HL-60/S4 treated with retinoic acid at 250 ng/mL for 4 days and 3 days (cell line): Measurements from ENCODE around the gene ARL3.
"Not testable (repeated sequence)": the region's sequence is repeated elsewhere in the genome, so short reads cannot be mapped to it uniquely, and the experiment has no call there.

ENCODE experiments used
- in situ Hi-C: fragments of 300-500 bp; cut with MboI; formaldehyde crosslinking; loops from 2 replicates; pipeline ENCODE4 v1.7.0; 2022; ENCODE audit warnings: low sequenced_read_pairs

ARL3 gene, protein sequence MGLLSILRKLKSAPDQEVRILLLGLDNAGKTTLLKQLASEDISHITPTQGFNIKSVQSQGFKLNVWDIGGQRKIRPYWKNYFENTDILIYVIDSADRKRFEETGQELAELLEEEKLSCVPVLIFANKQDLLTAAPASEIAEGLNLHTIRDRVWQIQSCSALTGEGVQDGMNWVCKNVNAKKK

DNA sequence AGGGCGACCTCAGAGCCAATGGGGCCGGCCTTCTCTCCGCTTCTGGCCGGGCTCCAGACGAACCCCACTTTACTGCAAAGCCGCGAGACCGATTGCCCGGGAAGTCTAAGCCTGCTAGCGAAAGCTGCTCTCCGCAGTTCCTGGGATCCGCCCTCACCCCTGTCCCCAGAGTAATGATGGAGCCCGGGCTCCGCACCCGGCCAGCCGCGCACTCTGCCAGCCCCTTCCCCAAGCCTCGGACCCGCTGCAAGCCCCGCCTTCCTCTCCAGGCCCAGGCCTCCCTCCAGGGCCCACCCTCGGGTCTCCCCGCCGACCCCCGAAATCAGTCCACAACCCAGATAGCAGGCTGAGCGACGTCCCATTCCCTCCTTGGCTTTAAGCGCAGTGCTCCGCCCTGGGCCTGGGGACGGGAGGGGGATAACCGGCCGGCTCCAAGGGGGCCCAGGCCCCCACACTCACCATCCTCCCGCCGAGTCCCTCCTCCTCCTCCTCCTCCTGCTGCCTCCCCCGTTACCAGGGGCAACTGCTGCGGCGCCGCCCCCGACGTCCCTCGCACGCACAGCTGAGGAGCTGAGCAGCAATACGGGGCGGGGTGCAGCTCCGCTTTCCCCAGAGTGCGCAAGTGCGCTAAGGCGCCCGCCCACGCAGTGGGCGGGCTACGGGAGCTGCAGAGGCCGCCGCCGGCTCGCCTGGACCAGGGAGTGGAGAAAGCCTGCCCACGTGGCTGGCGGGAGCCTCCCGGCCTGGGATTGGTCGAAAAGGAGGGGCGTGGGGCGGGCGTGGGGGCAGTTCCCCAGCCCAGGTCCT, at the start of gene ARL3:
Gene ARL3, minus strand, starts transcription at position 584 of the 807 bp plus-strand sequence. Its CDS starts 122 bp downstream, at position 462.
- in situ Hi-C loops: no loop called here

DNA sequence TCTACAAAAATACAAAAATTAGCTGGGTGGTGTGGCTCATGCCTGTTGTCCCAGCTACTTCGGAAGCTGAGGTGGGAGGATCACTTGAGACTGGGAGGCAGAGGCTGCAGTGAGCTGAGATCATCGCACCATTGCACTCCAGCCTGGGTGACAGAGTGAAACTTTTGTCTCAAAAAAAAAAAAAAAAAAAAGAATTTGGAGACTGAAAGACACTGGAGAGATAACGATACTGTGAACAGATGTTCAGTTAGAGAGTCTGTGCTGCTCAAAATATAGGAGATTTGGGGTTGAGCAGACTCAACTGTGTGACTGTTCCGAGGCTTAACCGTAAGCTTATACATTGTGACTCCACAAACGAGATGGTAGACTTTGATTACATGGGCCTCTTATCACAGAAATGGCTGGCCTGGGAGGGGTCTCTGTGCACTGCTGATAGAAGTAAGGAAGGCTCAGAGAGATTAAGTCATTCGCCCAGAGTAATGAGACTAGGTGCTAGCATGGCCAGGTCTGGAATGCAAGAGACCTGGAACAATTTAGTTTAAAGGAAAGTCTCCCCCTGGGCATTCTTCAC, 48.9 kb upstream of the ARL3 start:
- in situ Hi-C loops: no loop called here

DNA sequence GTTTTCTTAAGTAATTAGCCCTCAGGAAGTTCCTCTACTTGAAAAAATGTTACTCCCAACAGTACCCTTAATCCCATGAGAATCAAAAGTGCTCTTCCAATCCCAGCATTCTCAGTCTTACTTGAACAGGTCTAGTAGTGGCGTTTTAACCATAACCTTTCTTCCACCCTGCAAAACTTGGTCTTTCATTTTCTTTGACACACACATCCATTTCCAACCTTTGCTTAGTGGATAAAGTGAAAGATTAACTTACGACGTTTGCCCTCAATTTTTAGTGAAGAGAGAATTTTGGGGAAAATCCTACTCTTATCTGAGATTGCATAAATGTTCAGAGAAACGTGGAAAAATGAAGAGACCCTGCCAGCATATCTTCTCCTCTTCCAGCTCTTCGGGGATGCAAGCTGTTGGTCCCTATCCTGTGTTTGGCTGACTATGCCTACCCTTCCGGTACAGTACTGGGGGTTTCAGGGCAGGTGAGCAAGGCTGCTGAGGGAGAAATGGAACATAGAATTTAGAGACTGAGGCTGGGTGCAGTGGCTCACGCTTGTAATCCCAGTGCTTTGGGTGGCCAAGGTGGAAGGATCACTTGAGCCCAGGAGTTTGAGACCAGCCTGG, 48.3 kb upstream of the ARL3 start:
- in situ Hi-C loops: no loop called here

DNA sequence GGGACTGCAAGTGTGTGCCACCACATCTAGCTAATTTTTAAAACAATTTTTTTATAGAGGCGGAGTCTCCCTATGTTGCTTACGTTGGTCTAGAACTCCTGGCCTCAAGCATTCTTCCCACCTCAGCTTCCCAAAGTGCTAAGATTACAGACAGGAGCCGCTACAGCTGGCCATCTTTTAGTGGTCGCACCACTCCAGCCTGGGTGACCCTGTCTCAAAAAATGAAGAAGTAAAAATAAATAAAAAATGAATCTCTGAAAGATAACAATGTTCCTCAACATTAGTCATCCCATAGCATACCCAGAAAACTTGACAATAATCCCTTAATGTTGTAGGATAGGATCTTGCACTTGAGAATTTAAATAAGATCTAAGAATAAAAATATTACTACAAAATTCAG, 47.8 kb upstream of the ARL3 start:
- in situ Hi-C loops: no loop called here

DNA sequence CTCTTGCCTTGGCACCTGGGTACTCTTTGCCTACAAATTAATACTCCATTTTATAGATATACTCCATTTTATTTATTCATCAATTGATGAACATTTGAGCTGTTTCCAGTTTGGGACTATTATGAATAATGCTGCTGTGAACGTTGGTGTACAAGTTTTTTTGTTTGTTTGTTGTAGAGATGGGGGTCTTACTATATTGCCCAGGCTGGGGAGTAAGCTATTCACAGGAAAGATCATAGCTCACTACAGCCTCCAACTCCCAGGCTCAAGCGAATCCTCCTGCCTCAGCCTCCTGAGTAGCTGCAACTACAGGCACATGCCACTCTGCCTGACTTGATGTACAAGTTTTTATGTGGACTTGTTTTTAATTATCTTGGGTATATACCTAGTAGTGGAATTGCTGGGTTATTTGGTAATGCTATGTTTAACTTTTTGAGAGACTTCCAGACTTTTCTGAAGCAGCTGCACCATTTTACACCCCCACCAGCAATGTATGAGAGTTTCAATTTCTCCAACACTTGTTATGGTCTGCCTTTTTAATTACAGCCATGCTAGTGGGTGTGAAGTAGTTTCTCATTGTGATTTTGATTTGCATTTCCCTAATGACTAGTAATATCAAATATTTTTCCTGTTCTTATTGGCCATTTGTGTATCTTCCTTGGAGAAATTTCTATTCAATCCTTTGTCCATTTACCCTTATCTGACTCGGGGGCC, 45.5 kb upstream of the ARL3 start:
- in situ Hi-C loops: no loop called here

DNA sequence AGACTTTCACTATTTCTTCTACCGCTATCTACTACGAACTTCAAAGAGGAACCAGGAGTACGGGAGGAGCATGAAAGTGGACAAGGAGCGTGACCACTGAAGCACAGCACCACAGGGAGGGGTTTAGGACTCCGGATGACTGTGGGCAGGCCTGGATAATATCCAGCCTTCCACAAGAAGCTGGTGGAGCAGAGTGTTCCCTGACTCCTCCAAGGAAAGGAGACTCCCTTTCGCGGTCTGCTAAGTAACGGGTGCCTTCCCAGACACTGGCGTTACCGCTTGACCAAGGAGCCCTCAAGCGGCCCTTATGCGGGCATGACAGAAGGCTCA, 44.7 kb upstream of the ARL3 start:
- in situ Hi-C loops: not testable (repeated sequence)

DNA sequence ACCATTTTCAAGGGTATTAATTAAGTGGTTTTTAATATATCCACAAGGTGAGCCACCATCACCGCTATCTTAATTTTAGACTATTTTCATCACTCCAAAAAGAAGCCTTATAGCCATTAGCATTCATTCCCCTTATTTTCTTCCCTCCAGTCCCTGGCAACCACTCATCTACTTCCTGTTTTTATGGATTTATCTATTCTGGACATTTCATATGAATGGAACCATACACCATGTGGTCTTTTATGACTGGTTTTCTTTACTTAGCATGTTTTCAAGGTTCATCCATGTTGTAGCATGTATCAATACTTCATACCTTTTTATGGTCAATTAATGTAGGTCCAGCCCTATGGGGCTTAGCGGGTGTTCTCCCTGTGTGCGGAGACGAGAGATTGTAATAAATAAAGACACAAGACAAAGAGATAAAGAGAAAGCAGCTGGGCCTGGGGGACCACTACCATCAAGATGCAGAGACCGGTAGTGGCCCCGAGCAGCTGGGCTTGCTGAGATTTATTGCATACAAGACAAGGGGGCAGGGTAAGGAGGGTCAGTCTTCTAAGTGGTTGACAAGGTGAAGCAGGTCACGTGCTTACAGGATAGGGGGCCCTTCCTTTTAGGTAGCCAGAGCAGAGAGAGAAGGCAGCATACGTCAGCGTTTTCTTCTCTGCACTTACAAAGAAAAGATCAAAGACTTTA, 44.2 kb upstream of the ARL3 start:
- in situ Hi-C loops: no loop called here

DNA sequence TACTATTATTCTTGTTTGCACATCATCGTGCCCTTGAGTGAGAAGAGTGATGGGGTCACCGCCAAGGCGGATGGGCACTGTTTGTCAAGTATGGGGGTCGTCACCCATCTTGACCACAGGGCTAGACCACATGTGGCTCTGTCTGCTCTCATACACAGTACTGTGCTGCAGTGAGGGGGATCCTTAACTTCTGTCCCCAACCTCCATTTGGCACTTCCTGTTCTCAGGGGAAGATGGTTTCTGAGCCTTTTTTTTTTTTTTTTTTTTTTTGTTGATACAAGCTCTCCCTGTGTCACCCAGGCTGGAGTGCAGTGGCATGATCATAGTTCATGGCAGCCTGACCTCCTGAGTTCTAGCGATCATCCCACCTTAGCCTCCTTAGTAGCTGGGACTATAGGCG, 43.1 kb upstream of the ARL3 start:
- in situ Hi-C loops: no loop called here

DNA sequence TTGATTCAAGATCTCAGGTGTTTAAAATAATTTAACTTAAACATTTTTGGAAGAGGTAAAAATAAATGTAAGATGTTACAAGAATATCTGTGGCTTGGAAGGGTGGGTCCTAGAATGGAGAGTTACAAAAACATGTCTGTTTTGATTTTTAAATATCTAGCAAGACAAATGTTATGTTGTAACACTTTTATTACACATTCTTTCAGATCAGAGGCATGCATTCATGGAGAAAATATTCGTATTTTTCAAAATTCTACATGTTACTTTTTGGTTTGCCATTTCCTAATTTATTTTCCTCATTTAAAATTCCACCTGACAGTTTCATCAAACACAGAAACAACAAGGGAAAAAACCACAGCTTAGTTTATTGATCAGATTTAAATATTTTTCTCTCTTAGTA, 39.5 kb upstream of the ARL3 start:
- in situ Hi-C loops: no loop called here

DNA sequence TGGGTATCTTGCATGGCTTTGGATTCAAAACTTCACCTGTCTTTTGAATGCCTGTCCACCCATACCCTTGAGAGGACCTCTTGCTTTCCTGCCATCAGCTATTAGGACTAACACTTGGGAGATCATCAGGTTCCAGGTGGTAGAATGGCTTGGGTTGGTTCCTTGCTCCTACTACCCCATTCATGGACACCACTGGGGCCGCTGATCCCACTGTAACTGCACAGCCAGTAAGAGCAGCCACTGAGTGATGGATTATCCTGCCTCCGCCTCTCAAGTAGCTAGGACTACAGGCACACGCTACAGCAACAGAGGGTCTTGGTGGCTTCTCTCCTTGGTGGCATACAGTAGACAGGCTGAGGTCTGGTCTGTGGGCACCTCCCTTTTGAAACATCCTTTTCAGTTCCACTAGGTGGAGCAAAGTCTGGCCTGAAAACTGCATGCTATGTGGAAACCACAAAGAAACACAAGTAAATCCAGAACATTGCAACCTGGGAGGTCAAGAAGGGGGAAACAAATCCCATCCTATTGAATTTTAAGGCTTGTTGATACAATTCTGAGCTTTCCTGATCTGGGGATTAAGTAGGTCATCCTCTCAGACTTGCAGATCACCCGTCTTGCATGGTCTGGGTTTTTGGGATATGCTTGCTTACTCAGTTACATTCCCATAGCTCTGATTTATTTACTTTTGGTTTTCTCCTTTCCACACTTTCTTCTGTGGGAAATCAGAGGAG, 38.9 kb upstream of the ARL3 start:
- in situ Hi-C loops: no loop called here

DNA sequence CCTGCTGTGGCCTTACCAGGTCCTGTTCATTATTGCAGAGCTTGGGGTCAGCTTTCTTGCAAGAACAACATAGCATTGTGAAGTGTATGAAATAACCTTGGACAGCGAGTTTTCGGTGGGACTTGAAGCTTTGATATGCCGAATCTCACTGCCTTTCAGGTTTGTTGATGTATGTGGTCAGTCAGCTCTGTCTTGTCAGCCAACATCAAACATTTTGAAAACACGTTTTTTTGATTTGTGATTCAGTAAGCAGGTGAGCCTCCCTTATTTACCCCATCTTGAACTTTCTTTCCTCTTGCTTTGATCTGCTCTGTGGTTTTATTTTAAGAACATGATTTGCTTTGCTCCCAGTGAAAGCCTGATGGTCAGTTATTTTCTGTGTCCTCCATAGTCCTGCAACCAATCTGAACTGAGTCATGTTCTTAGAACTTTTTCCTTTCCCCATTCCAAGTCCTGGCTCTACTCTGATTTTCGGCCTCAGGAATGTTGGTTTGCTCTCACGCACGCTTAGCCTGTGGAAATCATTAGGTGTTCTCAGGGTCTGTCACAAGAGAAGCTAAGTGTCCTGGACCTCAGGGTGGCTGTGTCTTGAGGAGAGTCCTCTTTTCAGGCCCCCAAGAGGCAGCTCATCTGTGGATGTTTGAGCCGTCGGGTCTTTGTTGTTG, 38.2 kb upstream of the ARL3 start:
- in situ Hi-C loops: no loop called here

DNA sequence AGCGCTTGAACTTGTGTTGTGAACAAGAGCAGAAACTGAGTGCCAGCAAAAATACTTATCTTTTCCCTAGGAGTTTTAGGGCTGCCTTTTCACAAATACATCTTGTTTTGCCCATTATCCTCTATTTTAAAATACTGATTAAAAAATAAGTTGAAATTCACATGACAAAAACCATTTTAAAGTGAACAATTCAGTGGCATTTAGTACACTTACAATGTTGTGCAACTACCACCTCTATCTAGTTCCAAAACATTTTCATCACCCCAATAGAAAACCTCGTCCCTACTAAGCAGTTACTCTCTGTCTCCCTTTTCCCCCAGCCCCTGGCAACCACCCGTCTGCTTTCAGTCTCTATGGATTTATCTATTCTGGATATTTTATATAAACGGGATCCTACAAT, 31.0 kb upstream of the ARL3 start:
- in situ Hi-C loops: loop anchor here (25.0 kb wide), 2 partner anchors 167 to 317 kb away; partner anchors contain the start of gene CNNM2

DNA sequence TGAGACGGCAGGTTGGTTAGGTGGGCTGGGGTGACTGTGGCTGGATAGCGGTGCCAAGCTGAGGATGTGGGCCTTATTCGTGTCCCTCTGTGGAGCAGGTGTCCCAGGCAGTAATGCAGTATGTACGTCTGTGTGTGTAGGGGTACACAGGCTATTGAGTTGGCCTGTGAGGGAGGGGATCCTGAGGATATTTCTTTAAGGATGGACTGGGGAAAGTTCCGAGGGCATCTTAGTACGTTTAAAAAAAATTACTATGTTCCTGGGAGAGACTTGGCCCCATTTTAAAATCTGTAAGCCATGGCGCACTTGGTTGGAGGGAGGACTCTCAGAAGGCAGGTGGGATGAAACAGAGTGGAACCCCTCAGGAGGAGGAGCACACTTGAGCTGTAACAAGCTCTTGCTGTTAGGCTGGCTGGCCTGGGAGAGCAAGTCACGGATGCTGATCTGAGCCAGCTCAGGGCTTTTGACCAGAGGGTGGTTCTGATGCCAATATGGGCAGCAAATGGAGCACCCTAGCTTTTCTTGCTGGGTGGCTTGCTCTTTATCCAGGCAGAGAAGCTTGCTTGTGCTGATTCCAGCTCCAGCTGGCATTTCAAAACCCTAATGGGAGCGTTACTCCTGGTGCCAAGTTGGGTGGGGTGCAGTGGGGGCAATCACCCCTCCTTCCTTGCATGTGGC, 30.3 kb upstream of the ARL3 start:
- in situ Hi-C loops: loop anchor here (25.0 kb wide), 2 partner anchors 168 to 318 kb away; partner anchors contain the start of gene CNNM2

DNA sequence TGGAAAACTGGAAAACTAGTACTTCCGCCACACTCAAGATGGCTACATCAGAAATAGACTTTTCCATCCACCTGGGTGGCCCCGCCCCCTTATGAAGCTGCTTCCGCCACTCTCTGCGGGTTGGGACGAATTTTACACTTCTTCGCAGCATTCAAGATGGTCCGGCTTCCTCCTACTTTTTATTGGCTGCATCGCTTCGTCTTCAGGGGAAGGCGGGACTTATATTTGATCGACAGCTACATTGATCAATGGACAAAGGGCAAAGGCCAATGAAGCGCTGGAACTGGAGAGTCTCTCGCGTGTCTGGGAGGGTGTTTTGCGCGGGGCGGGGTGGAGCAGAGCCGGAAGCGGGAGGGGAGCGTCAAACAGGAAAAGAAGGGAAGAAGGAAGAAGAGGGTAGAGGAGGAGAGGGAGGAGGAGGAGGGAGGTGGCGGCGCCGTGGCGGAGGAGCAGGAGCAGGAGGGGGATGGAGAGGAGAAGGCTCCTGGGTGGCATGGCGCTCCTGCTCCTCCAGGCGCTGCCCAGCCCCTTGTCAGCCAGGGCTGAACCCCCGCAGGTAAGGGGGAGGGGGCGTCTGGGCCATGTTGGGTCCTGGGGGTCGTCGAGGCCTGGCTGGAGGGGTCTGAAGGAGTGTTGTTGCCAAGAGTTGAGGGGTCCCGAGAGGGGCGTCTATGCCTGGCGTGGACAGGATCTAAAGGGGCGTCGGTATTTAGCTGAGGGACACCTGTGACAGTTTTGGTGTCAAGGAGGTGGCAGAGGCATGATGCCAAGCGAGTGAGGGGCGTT, 29.6 kb upstream of the ARL3 start, which contains the start of gene WBP1L:
Gene WBP1L, plus strand, starts transcription at position 361 of the 786 bp plus-strand sequence. Its CDS starts 106 bp downstream, at position 467.
- in situ Hi-C loops: loop anchor here (25.0 kb wide), 2 partner anchors 169 to 319 kb away; partner anchors contain the start of gene CNNM2

DNA sequence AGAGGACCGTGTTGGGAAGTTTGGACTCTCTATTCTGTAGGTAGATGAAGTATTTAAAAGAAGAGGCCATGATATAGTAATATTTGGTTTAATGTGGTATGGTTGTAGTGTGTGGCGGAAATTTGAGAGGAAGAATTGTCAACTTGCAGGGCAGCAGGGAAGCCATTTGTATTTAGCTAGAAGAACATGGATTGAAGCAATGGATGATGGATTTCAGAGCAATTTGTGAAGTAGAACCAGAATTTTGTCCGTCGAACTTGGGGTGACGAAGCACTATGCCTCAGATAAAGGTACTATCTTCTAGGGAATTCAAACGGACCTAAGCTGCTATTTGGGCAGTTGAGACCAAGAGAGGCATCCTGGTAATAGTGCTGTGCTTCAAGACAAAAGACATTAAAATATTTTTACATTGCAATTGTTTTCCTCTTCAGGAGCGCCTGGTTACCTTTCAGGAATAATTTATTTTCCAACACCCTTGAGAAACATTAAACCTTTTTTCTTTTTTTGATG, 28.9 kb upstream of the ARL3 start:
- in situ Hi-C loops: loop anchor here (25.0 kb wide), 2 partner anchors 169 to 319 kb away; partner anchors contain the start of gene CNNM2

DNA sequence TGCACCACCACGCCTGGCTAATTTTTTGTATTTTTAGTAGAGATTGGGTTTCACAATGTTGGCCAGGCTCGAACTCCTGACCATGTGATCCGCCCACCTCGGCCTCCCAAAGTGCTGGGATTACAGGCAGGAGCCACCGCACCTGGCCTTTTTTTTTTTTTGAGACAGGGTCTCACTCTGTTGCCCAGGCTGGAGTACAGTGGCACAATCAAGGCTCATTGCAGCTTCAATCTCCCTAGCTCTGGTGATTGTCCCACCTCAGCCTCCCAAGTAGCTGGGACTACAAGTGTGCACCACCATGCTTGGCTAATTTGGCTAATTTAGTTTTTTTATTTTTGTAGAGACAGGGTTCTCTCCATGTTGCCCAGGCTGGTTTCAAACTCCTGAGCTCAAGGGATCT, 28.1 kb upstream of the ARL3 start:
- in situ Hi-C loops: loop anchor here (25.0 kb wide), 2 partner anchors 170 to 320 kb away; partner anchors contain the start of gene CNNM2

DNA sequence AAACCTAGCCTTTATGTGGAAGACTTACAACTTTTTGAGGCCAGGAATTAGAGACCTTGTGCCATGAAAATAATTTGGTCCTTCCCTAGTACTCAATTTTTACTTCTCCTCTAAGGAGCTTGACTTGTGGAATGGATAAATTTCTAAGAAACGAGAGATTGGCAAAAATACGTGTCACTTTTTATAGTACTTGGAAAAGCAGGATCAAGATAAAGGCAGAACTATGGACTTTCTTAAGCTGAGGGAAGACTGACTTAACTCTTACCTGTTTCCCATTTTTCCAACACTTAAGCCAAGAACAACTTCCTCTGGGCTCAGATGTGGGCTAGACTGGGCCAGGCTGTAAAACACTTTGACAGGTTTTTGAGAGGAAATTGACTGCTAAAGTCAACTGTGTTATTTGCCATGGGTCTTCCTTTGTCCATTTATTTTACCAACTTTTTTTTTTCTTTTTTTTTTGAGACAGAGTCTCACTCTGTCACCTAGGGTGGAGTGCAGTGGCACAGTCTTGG, 27.6 kb upstream of the ARL3 start:
- in situ Hi-C loops: loop anchor here (25.0 kb wide), 2 partner anchors 171 to 321 kb away; partner anchors contain the start of gene CNNM2
